Gastroesophageal sphincter (tissue), 3 donors: ENCODE results near the gene ELOVL5.

ENCODE experiments used
- CTCF ChIP-seq, 4 experiments: fragments of 200-600 bp in 2 of 4; fragments of 450-650 bp in 2 of 4; sonication (generic) in 1 of 4; IDR thresholded peaks; one replicate each; pipeline ENCODE4 v1.5.1; 2017 to 2019; ENCODE audit warnings: antibody characterized with exemption in 4 of 4, mild to moderate bottlenecking in 2 of 4, moderate library complexity in 2 of 4
- EP300 ChIP-seq: sonication (generic); formaldehyde crosslinking; IDR thresholded peaks from one replicate; pipeline ENCODE4 v1.6.1; 2017; ENCODE audit warnings: antibody characterized with exemption, mild to moderate bottlenecking
- POLR2A ChIP-seq, 2 donors: fragments of 450-650 bp; IDR thresholded peaks; one replicate each; pipeline ENCODE4 v1.6.1; 2017; ENCODE audit warnings: antibody characterized with exemption in 2 of 2, mild to moderate bottlenecking in 2 of 2, moderate library complexity in 1 of 2
- POLR2AphosphoS5 ChIP-seq: sonication (generic); formaldehyde crosslinking; IDR thresholded peaks from one replicate; pipeline ENCODE4 v1.6.1; 2017; ENCODE audit warnings: antibody characterized with exemption

- TF ChIP-seq CTCF (IDR thresholded peaks at IDR 0.05) = no peak
- TF ChIP-seq POLR2AphosphoS5 = no peak
- no peak for TF ChIP-seq POLR2A (IDR thresholded peaks at IDR 0.05)
- no peak for TF ChIP-seq EP300
These were observed 28.5 kb upstream of the ELOVL5 start for GRCh38 chr6:53377289-53377688.
